T-helper 2 cell treated with Interferon-gamma antibody and Interleukin-4, amounts not matched to agents 100 ng/mL and 5 ng/mL, for 36 hours (primary cell): ENCODE measurements around the gene SPRED1. TPM values are rescaled to one million over a fixed set of nuclear protein-coding genes. Genes with fewer than 3 reads are reported as not detected.
"Not testable (repeated sequence)": the region's sequence is repeated elsewhere in the genome, so short reads cannot be mapped to it uniquely, and the experiment has no call there.

Experiments
- intact Hi-C: fragments of 100-400 bp; cut with micrococcal nuclease; formaldehyde crosslinking; loops from one replicate; pipeline ENCODE4 v1.15.1; 2023
- total RNA-seq: library from RNA; stranded (reverse); gene quantifications from 2 replicates; pipeline ENCODE4 v1.2.3, GENCODE V29; 2022

The SPRED1 gene
- total RNA-seq, 1 donor from 2014 or later, result not detected

- intact Hi-C loops, result no loop called here
These were observed 21.2 kb upstream of the SPRED1 start for GRCh38 chr15:38231436-38231835.

- intact Hi-C loops, result not testable (repeated sequence)
These were observed 15.6 kb upstream of the SPRED1 start for GRCh38 chr15:38237021-38237420.

DNA sequence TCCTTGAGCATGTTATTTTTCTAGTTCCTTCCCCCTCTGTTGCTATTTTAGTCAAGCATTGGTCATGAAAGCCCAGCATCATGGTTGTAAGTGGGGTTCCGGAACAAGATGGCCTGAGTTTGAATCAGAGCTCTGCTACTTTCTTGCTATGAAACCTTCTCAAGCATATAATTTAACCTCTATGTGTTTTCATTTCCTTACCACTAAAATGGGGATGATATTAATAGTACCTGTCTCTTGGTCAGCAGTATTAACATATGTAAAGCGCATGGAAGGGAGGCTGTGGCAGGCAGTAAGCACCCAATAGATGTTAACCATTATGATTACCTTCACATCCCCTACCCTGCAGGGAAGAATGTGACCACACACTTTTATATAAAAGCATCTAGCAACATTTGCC lies 14.3 kb upstream of the SPRED1 start:
- intact Hi-C loops, result no loop called here

GRCh38 chr15:38242055-38242454 lies 10.6 kb upstream of the SPRED1 start:
- intact Hi-C loops, result no loop called here

GRCh38 chr15:38243278-38244055 lies 9.2 kb upstream of the SPRED1 start:
- intact Hi-C loops, result no loop called here

- intact Hi-C loops, result no loop called here
These were observed 5.3 kb upstream of the SPRED1 start for GRCh38 chr15:38247336-38247735.

- intact Hi-C loops, result loop anchor here (10.0 kb wide), 2 partner anchors 179 to 441 kb away; no protein-coding TSS in a partner anchor
These were observed 730 bp downstream of the SPRED1 start for GRCh38 chr15:38253351-38253781.

DNA sequence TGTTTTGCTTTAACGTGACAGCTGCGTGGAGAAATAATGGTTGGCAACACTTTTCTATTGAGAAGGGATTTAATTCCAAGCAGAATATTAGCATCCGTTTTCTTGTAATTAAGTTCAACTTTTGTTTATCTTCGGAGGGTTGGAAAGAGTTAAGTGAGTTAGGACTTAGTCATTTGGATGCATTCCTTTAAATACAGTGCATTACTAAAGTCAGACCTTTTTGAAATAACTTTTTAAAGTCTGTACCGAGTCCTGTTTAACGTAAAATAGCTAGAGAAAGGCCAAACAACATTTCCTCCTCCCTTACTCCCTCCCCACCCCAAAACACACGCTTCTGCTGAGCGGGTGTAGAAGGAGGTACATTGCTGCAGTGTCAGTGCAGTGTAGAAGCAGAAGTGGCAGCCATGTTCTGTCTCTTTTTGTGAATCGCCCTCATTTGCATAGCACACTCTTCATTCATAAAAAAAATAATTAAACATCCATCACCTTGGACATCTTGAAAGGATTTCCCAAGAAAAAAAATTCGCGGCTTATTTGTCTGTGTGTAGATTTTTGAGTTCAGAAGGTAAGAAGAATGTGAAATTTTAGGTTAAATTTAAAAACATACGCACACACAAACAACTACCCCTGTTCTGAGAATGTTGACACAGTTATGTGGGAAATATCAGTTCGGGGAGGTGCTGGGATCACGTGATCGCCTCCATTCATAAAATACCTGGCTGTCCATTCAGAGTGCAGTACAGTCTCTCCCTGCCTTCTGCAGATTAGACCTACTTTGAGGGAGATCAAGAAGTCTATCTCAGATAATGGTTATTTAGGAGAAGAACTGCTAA lies 1.6 kb downstream of the SPRED1 start:
- intact Hi-C loops, result loop anchor here (10.0 kb wide), 2 partner anchors 179 to 441 kb away; no protein-coding TSS in a partner anchor

DNA sequence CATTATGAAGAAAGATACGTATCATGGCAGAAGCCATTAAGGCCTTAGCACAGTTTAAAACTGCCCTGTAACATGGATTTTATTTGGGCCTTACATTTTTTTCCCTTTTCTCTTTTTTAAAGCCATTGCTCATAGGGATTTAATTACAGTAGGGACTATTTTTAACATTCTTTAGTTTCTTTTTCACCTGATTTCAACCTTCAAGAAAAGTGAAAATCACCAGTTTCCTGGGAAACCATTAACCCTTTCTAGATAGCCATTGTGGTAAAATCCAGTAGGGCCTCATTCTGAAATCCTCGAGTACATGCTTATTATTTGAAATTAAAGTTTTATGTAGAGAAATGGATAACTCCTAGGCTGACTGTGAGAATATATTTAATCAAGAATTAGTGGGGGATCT lies 3.1 kb downstream of the SPRED1 start:
- intact Hi-C loops, result loop anchor here (10.0 kb wide), 2 partner anchors 181 to 439 kb away; no protein-coding TSS in a partner anchor

DNA sequence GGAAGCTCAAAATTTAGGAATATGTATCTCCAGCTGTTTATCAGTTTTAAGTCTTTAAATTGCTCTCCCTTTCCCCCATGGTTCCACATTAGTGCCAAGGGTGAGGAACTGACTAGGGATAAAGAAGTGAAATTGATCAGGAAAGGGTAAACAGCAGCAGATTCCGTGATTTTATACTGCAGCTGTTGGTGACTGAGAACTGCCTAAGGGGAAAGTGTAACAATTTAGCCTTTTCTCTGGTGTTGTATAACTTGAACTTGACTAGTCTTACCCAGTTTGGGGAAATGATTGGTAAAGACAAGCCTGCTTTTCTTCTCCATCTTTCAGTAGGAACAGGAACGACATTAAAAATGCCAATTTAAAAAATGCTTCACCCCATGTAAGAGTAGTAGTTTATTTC lies 5.0 kb downstream of the SPRED1 start:
- intact Hi-C loops, result loop anchor here (10.0 kb wide), 2 partner anchors 183 to 437 kb away; no protein-coding TSS in a partner anchor

DNA sequence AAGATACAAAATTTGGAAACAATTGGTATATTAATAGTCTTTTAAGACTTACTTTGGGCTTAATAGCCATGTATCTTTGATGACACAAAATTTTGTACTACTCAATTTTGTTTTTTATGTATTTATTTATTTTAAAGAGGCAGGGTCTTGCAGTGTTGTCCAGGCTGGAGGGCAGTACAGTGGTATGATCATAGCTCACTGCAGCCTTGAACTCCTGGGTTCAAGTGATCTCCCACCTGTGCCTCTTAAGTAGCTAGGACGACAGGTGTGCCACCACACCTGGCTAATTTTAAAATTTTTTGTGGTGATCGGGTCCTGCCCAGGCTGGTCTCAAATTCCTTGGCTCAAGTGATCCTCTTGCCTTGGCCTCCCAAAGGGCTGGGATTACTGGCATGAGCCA lies 6.5 kb downstream of the SPRED1 start:
- intact Hi-C loops, result loop anchor here (10.0 kb wide), 2 partner anchors 184 to 436 kb away; no protein-coding TSS in a partner anchor

- intact Hi-C loops, result no loop called here
These were observed 7.4 kb downstream of the SPRED1 start for GRCh38 chr15:38260077-38260476.

DNA sequence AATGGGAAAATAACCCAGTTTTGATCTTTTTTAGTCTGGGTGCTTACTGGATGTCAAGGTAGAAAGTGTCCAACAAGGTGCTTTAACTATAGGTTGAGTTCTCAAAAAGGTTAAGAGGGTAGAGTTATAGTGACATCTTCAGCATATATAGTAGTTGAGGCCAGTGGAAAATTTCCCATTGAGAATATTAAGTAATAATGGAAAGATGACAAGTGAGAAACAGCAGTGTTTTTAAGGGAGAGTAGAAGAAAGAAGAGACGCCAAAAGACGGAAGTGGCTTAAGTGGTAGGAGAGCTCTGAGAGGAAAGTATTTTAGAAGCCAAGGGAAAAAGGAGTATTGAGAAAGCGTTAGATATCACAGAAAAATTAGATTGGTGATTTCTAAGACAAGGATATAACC lies 10.6 kb downstream of the SPRED1 start:
- intact Hi-C loops, result no loop called here

DNA sequence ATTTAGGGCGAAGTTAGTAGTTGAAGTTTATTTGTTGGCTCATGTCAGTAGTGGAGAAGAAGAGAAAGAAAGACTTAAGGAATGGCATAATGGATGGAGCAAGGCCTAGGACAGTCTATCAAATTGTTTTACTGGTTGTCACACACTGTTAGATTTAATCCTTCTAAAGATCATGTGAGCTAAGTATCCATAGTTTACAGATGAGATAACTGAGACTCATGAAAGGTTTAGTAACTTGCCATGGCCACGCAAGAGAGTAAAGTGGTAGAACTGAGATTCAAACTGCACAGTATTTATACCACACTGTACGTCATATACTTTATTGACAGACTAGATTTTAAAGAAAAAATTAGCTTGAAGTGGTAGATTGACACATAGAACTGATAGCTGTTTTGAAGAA lies 11.4 kb downstream of the SPRED1 start:
- intact Hi-C loops, result no loop called here

DNA sequence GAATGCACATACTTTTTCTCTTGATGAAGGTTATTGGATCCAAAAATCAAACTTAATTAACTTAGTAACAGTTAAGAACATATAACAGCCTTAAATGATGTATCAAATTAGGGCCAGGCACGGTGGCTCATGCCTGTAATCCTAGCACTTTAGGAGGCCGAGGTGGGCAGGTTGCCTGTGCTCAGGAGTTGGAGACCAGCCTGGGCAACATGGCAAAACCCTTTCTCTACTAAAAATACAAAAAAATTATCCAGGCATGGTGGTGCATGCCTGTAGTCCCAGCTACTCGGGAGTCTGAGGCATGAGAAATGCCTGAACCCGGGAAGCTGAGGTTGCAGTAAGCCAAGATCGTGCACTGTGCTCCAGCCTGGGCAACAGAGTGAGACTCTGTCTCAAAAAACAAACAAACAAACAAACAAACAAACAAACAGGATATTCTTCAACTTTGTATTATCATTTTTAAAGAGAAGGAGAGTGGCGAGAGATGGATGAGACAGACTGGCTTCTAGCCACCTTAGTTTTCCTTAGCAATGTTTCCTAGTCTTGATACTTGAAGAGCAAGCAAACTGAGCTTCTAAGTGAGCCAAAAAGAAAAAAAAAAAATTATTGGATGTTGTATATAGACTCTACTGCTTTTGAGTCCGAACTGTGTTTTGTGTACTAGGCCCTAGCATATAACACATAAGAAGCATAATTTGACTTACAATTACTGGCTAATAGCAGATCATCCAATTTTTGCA lies 13.8 kb downstream of the SPRED1 start:
- intact Hi-C loops, result no loop called here

DNA sequence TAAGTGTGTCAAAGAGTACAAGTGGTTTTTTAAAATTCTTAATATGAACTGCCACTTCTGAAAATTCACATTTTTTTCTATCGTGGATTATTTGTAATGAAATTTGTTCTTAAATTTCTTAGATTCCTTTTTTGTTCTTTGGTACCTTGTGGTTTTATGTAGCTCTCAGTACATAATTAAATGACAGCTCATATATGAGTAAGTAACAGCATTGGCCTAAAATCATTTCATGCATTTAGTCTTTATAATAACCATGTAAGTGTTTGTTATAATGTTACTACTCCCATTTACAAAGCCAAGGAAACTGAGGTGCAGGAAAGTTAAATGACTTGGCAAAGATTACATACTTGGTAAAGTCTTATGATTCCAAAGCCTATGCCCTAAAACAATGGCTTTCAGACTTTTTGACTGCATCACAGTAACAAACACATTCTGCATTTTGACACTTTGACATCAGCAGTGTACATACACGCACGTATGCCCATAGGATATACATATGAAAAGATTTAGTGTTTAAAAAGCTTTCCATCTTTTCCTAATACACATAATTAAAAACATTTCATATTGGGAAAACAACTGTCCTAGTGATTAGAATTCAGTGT lies 14.9 kb downstream of the SPRED1 start:
- intact Hi-C loops, result no loop called here

DNA sequence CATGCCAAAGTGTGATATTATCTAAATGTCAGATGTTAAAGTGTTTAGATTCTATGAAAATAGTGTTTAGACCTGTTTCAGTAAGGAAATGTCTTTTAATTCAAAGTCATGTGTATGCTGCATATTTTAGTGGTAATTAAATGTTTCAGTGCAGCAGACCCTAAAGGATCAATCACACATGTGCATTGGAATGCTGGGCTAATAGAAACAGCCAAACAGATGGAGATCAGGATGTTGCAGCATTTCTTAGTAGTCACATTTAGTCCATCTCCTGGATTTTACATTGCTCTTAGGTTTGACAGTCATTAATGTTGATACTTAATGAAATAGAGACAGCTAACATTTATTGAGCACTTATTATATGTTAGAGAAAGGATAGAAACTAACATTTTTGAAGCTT lies 18.5 kb downstream of the SPRED1 start:
- intact Hi-C loops, result no loop called here

DNA sequence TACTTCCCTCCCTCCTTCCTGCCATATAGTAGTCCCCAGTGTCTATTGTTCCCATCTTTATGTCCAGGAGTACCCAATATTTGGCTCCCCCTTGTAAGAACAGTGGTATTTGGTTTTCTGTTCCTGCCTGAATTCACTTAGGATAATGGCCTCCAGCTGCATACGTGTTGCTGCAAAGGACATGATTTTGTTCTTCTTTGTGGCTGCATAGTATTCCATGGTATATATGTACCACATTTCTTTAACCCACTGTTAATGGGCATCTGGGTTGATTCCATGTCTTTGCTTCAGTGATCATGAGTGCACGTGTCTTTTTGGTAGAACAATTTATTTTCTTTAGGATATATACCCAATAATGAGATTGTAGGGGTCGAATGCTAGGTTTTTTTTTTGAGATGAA lies 19.3 kb downstream of the SPRED1 start:
- intact Hi-C loops, result no loop called here

- intact Hi-C loops, result not testable (repeated sequence)
These were observed 19.8 kb downstream of the SPRED1 start for GRCh38 chr15:38272431-38272830.

GRCh38 chr15:38274135-38274534 lies 21.5 kb downstream of the SPRED1 start:
- intact Hi-C loops, result no loop called here

- intact Hi-C loops, result no loop called here
These were observed 23.3 kb downstream of the SPRED1 start for GRCh38 chr15:38275959-38276358.
